Glomerular visceral epithelial cell (primary cell): ENCODE results near the gene RBM22.

Experiments
- DNase-seq: peaks from one replicate; pipeline ENCODE4 v3.0.0-alpha.2; 2016; ENCODE audit errors: extremely low spot score

The RBM22 gene

GRCh38 chr5:150672237-150672883, 28.5 kb downstream of the RBM22 start:
- peak; percentile 40 for DNase-seq

- DNase-seq, result no peak
Measured at GRCh38 chr5:150671509-150672236, 29.2 kb downstream of the RBM22 start.

GRCh38 chr5:150670948-150671310, 29.9 kb downstream of the RBM22 start:
- DNase-seq, result no peak

GRCh38 chr5:150670275-150670947, 30.5 kb downstream of the RBM22 start:
- no peak for DNase-seq

- no peak for DNase-seq
Measured at GRCh38 chr5:150665044-150665443, 35.8 kb downstream of the RBM22 start.

- DNase-seq, result no peak
Measured at GRCh38 chr5:150663936-150664335, 36.9 kb downstream of the RBM22 start.

- no peak for DNase-seq
Measured at GRCh38 chr5:150662731-150663516, 37.9 kb downstream of the RBM22 start.

GRCh38 chr5:150661821-150662596, 38.9 kb downstream of the RBM22 start:
- no peak for DNase-seq

- DNase-seq, result no peak
Measured at GRCh38 chr5:150661086-150661485, 39.8 kb downstream of the RBM22 start, which contains the start of gene MYOZ3. TSS of gene MYOZ3 (plus strand) at chr5:150661251. CDS start at chr5:150662942, 1,691 bp downstream.

GRCh38 chr5:150660108-150660831, 40.6 kb downstream of the RBM22 start:
- no peak for DNase-seq

GRCh38 chr5:150659360-150660107, 41.3 kb downstream of the RBM22 start:
- DNase-seq, result no peak

- DNase-seq, result no peak
Measured at GRCh38 chr5:150658699-150659265, 42.1 kb downstream of the RBM22 start.

- no peak for DNase-seq
Measured at GRCh38 chr5:150658121-150658520, 42.7 kb downstream of the RBM22 start.

GRCh38 chr5:150656191-150657132, 44.4 kb downstream of the RBM22 start:
- peak; percentile 82 for DNase-seq

GRCh38 chr5:150655221-150655620, 45.6 kb downstream of the RBM22 start:
- no peak for DNase-seq

- DNase-seq, result no peak
Measured at GRCh38 chr5:150653762-150654556, 46.9 kb downstream of the RBM22 start.

GRCh38 chr5:150653145-150653761, 47.6 kb downstream of the RBM22 start:
- DNase-seq, result peak; percentile 73
